PC-9 (cell line): ENCODE data around the gene AGAP3. TPM values are rescaled to one million over a fixed set of nuclear protein-coding genes. Genes with fewer than 3 reads are reported as not detected.

ENCODE experiments used
- BruUV-seq: library from RNA; stranded (reverse); fragments of 400-500 nt; replicated peaks from 2 replicates; lab custom pipeline; 2021; lab: Mats Ljungman, UMichigan
- CTCF ChIA-PET: fragments of 300-600 bp; sonication (Branson Sonifier 250); formaldehyde crosslinking; loops from one replicate; lab custom pipeline; 2022; ENCODE audit warnings: antibody characterized with exemption; lab: Charles Lee
- POLR2A ChIA-PET: fragments of 300-600 bp; sonication (Branson Sonifier 250); formaldehyde crosslinking; loops from one replicate; lab custom pipeline; 2022; ENCODE audit warnings: antibody characterized with exemption; ENCODE audit not compliant: unreplicated experiment; lab: Charles Lee
- DNase-seq, 2 experiments: peaks; one replicate each; pipeline versions ENCODE4 v3.0.0 to v3.0.0-alpha.2; 2015 to 2022; ENCODE audit warnings: mixed read lengths in 1 of 2
- H2AFZ ChIP-seq: fragments of 200-600 bp; sonication (generic); 2 replicates; pipeline ENCODE4 v1.8.1; 2017; ENCODE audit warnings: antibody characterized with exemption
- H3F3A ChIP-seq: fragments of 200-600 bp; sonication (generic); 2 replicates; pipeline ENCODE4 v1.8.1; 2017; ENCODE audit warnings: antibody characterized with exemption, mild to moderate bottlenecking, low read depth; ENCODE audit not compliant: insufficient read depth
- H3K27ac ChIP-seq: fragments of 200-600 bp; sonication (generic); 2 replicates; pipeline ENCODE4 v1.6.1; 2016; ENCODE audit warnings: mixed run types
- H3K27me3 ChIP-seq: fragments of 200-600 bp; sonication (generic); 2 replicates; pipeline ENCODE4 v1.6.1; 2016; ENCODE audit warnings: low read depth, mixed run types; ENCODE audit not compliant: insufficient read depth
- H3K36me3 ChIP-seq: fragments of 200-600 bp; sonication (generic); 2 replicates; pipeline ENCODE4 v1.6.1; 2016; ENCODE audit warnings: low read depth, mixed run types
- H3K4me1 ChIP-seq: fragments of 200-600 bp; sonication (generic); replicated peaks from 2 replicates; pipeline ENCODE4 v1.6.1; 2016; ENCODE audit warnings: mixed run types; ENCODE audit not compliant: insufficient read depth
- H3K4me2 ChIP-seq: fragments of 200-600 bp; sonication (generic); 2 replicates; pipeline ENCODE4 v1.6.1; 2017; ENCODE audit warnings: mixed run types
- H3K4me3 ChIP-seq: fragments of 200-600 bp; sonication (generic); 2 replicates; pipeline ENCODE4 v1.6.1; 2016; ENCODE audit warnings: mixed run types
- H3K79me2 ChIP-seq: fragments of 200-600 bp; sonication (generic); 2 replicates; pipeline ENCODE4 v1.6.1; 2017; ENCODE audit warnings: low read depth, mixed run types
- H3K9me2 ChIP-seq: fragments of 200-600 bp; sonication (generic); 2 replicates; pipeline ENCODE4 v1.8.1; 2017; ENCODE audit warnings: mild to moderate bottlenecking; ENCODE audit not compliant: insufficient read depth
- H3K9me3 ChIP-seq: fragments of 200-600 bp; sonication (generic); 2 replicates; pipeline ENCODE4 v1.8.1; 2016; ENCODE audit warnings: low read depth; ENCODE audit not compliant: insufficient read depth
- H4K20me1 ChIP-seq: fragments of 200-600 bp; sonication (generic); 2 replicates; pipeline ENCODE4 v1.8.1; 2017; ENCODE audit not compliant: insufficient read depth
- EZH2 ChIP-seq: fragments of 200-600 bp; sonication (generic); IDR thresholded peaks from 2 replicates; pipeline ENCODE4 v1.8.0; 2017; ENCODE audit warnings: antibody characterized with exemption, low read depth
- intact Hi-C: fragments of 100-400 bp; cut with micrococcal nuclease; formaldehyde crosslinking; loops from one replicate; pipeline ENCODE4 v1.10.0; 2022; ENCODE audit not compliant: unreplicated experiment
- total RNA-seq: library from RNA; stranded (reverse); gene quantifications from 2 replicates; pipeline ENCODE4 v1.2.3, GENCODE V29; 2021
- TF ChIP-seq, protein P1 (sequence below): fragments of 200-600 bp; sonication (generic); conservative IDR thresholded peaks from 2 replicates; pipeline ENCODE4 v1.6.1; 2017; ENCODE audit warnings: mixed run types, antibody characterized with exemption, mild to moderate bottlenecking, moderate library complexity

AGAP3 gene
- total RNA-seq, 1 experiment from 2014 or later = 103 TPM

DNA sequence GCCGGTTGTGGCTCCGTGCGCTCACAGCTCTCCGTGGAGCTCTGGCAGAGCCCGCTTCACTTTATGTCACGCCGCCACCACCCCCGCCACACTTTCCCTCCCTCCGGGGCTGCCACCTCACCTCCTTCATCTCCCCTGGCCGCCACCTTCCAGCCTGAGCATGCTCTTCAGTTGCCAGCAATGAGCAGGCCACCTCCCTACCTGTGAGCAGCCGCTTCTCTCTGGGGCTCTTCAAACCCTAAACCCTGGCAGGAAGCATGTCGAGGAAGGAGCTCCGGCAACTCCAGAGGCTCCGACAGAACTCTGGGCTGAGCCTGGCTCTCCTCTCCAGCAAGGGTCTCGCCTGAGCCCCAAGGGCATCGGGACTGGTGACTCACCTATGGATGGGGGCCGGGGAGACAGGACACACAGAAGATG, 44.5 kb downstream of the AGAP3 start:
- no peaks in the 10 kb centered on the region for H3F3A ChIP-seq
- H4K20me1 ChIP-seq = no peaks in the 10 kb centered on the region; the same call in 1 of the 2 replicates
- no peak for TF ChIP-seq EZH2
- TF ChIP-seq, protein P1, sequence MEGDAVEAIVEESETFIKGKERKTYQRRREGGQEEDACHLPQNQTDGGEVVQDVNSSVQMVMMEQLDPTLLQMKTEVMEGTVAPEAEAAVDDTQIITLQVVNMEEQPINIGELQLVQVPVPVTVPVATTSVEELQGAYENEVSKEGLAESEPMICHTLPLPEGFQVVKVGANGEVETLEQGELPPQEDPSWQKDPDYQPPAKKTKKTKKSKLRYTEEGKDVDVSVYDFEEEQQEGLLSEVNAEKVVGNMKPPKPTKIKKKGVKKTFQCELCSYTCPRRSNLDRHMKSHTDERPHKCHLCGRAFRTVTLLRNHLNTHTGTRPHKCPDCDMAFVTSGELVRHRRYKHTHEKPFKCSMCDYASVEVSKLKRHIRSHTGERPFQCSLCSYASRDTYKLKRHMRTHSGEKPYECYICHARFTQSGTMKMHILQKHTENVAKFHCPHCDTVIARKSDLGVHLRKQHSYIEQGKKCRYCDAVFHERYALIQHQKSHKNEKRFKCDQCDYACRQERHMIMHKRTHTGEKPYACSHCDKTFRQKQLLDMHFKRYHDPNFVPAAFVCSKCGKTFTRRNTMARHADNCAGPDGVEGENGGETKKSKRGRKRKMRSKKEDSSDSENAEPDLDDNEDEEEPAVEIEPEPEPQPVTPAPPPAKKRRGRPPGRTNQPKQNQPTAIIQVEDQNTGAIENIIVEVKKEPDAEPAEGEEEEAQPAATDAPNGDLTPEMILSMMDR = no peak
- no peaks in the 10 kb centered on the region for H3K27me3 ChIP-seq
- no peak for DNase-seq
- no TSS peak for BruUV-seq
- POLR2A ChIA-PET = no interaction called here
- H3K4me1 ChIP-seq = no peaks in the 10 kb centered on the region
- H3K4me2 ChIP-seq = no peak overlapping the region
- H3K4me3 ChIP-seq = no peak overlapping the region
- H3K27ac ChIP-seq = no peak overlapping the region
- CTCF ChIA-PET = interaction anchor here (0.6 kb wide), 1 partner anchor 39 kb away, joined by 4 read pairs; no protein-coding TSS in a partner anchor
- intact Hi-C loops = no loop called here
- H2AFZ ChIP-seq = no peak overlapping the region
- no peaks in the 10 kb centered on the region for H3K9me3 ChIP-seq
- no peaks in the 10 kb centered on the region for H3K9me2 ChIP-seq
- no peaks in the 10 kb centered on the region for H3K79me2 ChIP-seq
- no peaks in the 10 kb centered on the region for H3K36me3 ChIP-seq

DNA sequence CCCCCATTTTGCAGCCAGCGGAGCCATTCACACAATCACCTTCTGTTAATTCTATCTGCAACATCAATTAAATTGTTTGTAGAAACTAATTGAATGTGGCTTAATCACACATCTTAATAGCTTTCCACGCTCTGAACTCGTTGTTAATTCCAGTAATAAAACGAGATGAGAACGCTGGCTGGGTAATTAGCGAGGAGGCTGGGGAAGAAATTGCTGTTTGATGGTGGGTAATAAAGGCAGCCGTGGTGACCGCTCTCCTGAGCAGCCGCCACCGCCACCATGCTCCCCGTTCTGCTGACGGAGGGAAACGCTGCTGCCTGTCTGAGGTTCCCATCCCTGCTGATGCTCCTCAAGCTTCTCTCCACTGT, 44.9 kb downstream of the AGAP3 start:
- no peaks in the 10 kb centered on the region for H3F3A ChIP-seq
- CTCF ChIA-PET = interaction anchor here (0.6 kb wide), 1 partner anchor 38 kb away, joined by 4 read pairs; no protein-coding TSS in a partner anchor
- BruUV-seq = no TSS peak
- no peak overlapping the region for H3K27ac ChIP-seq
- POLR2A ChIA-PET = no interaction called here
- no peaks in the 10 kb centered on the region for H3K36me3 ChIP-seq
- no peak overlapping the region for H2AFZ ChIP-seq
- H3K4me1 ChIP-seq = no peaks in the 10 kb centered on the region
- H3K27me3 ChIP-seq = no peaks in the 10 kb centered on the region
- no peak for DNase-seq
- no peak overlapping the region for H3K4me2 ChIP-seq
- TF ChIP-seq, protein P1 = no peak
- no peaks in the 10 kb centered on the region for H3K9me3 ChIP-seq
- H3K4me3 ChIP-seq = no peak overlapping the region
- no peaks in the 10 kb centered on the region for H3K79me2 ChIP-seq
- no peaks in the 10 kb centered on the region for H3K9me2 ChIP-seq
- H4K20me1 ChIP-seq = no peaks in the 10 kb centered on the region; the same call in 1 of the 2 replicates
- intact Hi-C loops = no loop called here

DNA sequence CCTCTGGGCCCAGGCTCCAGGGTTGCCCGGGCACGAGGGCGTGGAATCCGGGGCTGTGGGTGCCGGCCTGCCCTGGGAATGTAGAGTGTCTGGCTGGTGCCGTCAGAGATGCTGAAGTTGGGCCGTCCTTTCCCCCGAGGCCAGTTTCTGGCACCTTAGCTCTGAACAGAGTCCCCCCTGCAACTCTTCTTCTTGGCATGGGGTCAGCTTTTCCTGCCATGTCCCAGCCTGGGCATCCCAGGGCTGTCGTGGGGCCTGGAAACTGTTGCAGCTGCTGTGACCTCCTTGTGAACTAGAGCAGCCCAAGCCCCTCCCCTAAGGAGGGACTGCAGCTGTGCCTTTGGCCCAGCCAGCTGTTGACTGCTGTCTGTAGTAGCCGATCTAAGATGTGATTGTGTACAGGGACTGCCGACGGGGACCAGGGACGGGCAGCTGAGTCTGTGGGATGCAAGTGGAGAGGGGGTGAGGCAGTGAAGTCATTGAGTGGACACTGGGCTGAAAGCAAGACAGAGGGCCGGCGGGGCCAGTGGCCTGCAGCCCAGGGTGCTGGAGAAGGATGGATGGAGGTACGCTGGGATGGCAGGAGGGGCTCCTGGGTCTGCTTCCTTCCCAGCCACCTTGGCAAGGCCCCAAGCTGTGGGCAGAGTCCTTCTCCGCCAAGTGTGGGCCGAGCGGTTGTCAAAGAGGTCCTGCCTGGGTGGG, 45.5 kb downstream of the AGAP3 start:
- intact Hi-C loops = no loop called here
- no peak overlapping the region for H3K4me2 ChIP-seq
- no peaks in the 10 kb centered on the region for H3K27me3 ChIP-seq
- no peaks in the 10 kb centered on the region; the same call in 1 of the 2 replicates for H4K20me1 ChIP-seq
- no peak for DNase-seq
- BruUV-seq = no TSS peak
- H3K36me3 ChIP-seq = no peaks in the 10 kb centered on the region
- no peaks in the 10 kb centered on the region for H3K9me3 ChIP-seq
- POLR2A ChIA-PET = no interaction called here
- H3K4me1 ChIP-seq = no peaks in the 10 kb centered on the region
- no peaks in the 10 kb centered on the region for H3F3A ChIP-seq
- H3K9me2 ChIP-seq = no peaks in the 10 kb centered on the region
- TF ChIP-seq, protein P1 = no peak
- TF ChIP-seq EZH2 = no peak
- no peak overlapping the region for H3K27ac ChIP-seq
- H3K79me2 ChIP-seq = no peaks in the 10 kb centered on the region
- CTCF ChIA-PET = no interaction called here
- no peak overlapping the region for H2AFZ ChIP-seq
- no peak overlapping the region for H3K4me3 ChIP-seq
